Osteoblast (primary cell): ENCODE measurements around the gene MEOX1. TPM values are rescaled to one million over a fixed set of nuclear protein-coding genes. Genes with fewer than 3 reads are reported as not detected.

Experiments
- DNase-seq: peaks from one replicate; pipeline ENCODE4 v3.0.0; 2011; ENCODE audit warnings: low spot score, mixed read lengths; ENCODE audit not compliant: insufficient read length; ENCODE audit errors: missing footprints
- H2AFZ ChIP-seq: 2 replicates; pipeline ENCODE4 v1.6.0; 2011; ENCODE audit warnings: mild to moderate bottlenecking, low read length
- H3K27ac ChIP-seq: 2 replicates; pipeline ENCODE4 v1.5.1; 2011; ENCODE audit warnings: mild to moderate bottlenecking, low read depth, low read length, moderate library complexity
- H3K27me3 ChIP-seq: 2 replicates; pipeline ENCODE4 v1.6.0; 2012; ENCODE audit warnings: mild to moderate bottlenecking, control low read depth, inconsistent platforms, low read length, moderate library complexity; ENCODE audit not compliant: insufficient read depth
- H3K36me3 ChIP-seq: 2 replicates; pipeline ENCODE4 v1.5.1; 2011; ENCODE audit warnings: mild to moderate bottlenecking, low read length, control low read depth, moderate library complexity; ENCODE audit not compliant: insufficient read depth
- H3K4me1 ChIP-seq: 2 replicates; pipeline ENCODE4 v1.5.1; 2011; ENCODE audit warnings: mild to moderate bottlenecking, low read length, control low read depth, moderate library complexity; ENCODE audit not compliant: insufficient read depth
- H3K4me2 ChIP-seq: 2 replicates; pipeline ENCODE4 v1.6.0; 2011; ENCODE audit warnings: mild to moderate bottlenecking, low read length; ENCODE audit not compliant: insufficient read depth
- H3K4me3 ChIP-seq: fragments of 200-600 bp; sonication (generic); 3 replicates; pipeline ENCODE4 v1.5.1; 2012; ENCODE audit warnings: mild to moderate bottlenecking, low read length, inconsistent platforms; ENCODE audit not compliant: insufficient read depth
- H3K79me2 ChIP-seq: 2 replicates; pipeline ENCODE4 v1.6.0; 2012; ENCODE audit warnings: mild to moderate bottlenecking, low read length, control low read depth, inconsistent platforms; ENCODE audit not compliant: insufficient read depth
- H3K9me3 ChIP-seq: 2 replicates; pipeline ENCODE4 v1.5.1; 2011; ENCODE audit warnings: low read depth, low read length, control low read depth
- H4K20me1 ChIP-seq: 2 replicates; pipeline ENCODE4 v1.6.0; 2012; ENCODE audit warnings: mild to moderate bottlenecking, low read length, control low read depth; ENCODE audit not compliant: insufficient read depth
- CTCF ChIP-seq: IDR thresholded peaks from 2 replicates; pipeline ENCODE4 v1.5.1; 2011; ENCODE audit warnings: mild to moderate bottlenecking, low read depth, low read length, moderate library complexity; ENCODE audit errors: extremely low read depth
- total RNA-seq: library from RNA; depleted of rRNA; stranded (reverse); fragments of >200 nt; gene quantifications from 2 replicates; pipeline ENCODE4 v1.2.3, GENCODE V29; 2012

MEOX1 gene
- total RNA-seq, 1 donor, result under 0.01 TPM

- Histone ChIP-seq H3K9me3 (no peaks in the 10 kb centered on the region), H3K27ac (no peak overlapping the region), H2AFZ (no peak overlapping the region), H3K4me1 (no peaks in the 10 kb centered on the region), H3K36me3 (no peaks in the 10 kb centered on the region), H3K27me3 (peaks cover 8% of the 10 kb centered on the region), H3K4me3 (no peak overlapping the region), H3K4me2 (no peak overlapping the region), H4K20me1 (no peaks in the 10 kb centered on the region), H3K79me2 (no peaks in the 10 kb centered on the region)
- no peak for TF ChIP-seq CTCF
- no peak for DNase-seq
Observed at GRCh38 chr17:43644081-43644480, 17.6 kb downstream of the MEOX1 start.

GRCh38 chr17:43641416-43641815, 20.3 kb downstream of the MEOX1 start:
- Histone ChIP-seq H3K4me2 (no peak overlapping the region), H3K4me3 (no peak overlapping the region), H3K4me1 (no peaks in the 10 kb centered on the region), H4K20me1 (no peaks in the 10 kb centered on the region), H3K79me2 (no peaks in the 10 kb centered on the region), H3K9me3 (no peaks in the 10 kb centered on the region), H3K27me3 (peaks cover 19% of the 10 kb centered on the region), H3K36me3 (no peaks in the 10 kb centered on the region), H3K27ac (no peak overlapping the region), H2AFZ (no peak overlapping the region)
- no peak for TF ChIP-seq CTCF
- no peak for DNase-seq

GRCh38 chr17:43640491-43641252, 21.1 kb downstream of the MEOX1 start:
- Histone ChIP-seq H3K4me2 (no peak overlapping the region), H3K36me3 (no peaks in the 10 kb centered on the region), H3K4me1 (no peaks in the 10 kb centered on the region), H3K4me3 (no peak overlapping the region), H3K27me3 (peaks cover 19% of the 10 kb centered on the region), H4K20me1 (no peaks in the 10 kb centered on the region), H3K9me3 (no peaks in the 10 kb centered on the region), H3K27ac (no peak overlapping the region), H3K79me2 (no peaks in the 10 kb centered on the region), H2AFZ (no peak overlapping the region)
- DNase-seq, result no peak
- no peak for TF ChIP-seq CTCF

GRCh38 chr17:43637563-43638323, 24.0 kb downstream of the MEOX1 start:
- Histone ChIP-seq H3K4me1 (peaks cover 3% of the 10 kb centered on the region), H3K27me3 (peaks cover 19% of the 10 kb centered on the region), H2AFZ (no peak overlapping the region), H3K4me2 (no peak overlapping the region), H4K20me1 (no peaks in the 10 kb centered on the region), H3K36me3 (no peaks in the 10 kb centered on the region), H3K9me3 (no peaks in the 10 kb centered on the region), H3K27ac (no peak overlapping the region), H3K79me2 (no peaks in the 10 kb centered on the region), H3K4me3 (no peak overlapping the region)
- no peak for DNase-seq
- no peak for TF ChIP-seq CTCF
